H1 (cell line): Measurements from ENCODE around the gene DDX59. TPM values are rescaled to one million over a fixed set of nuclear protein-coding genes. Genes with fewer than 3 reads are reported as not detected.

Experiments used
- CTCF ChIA-PET: fragments of 300-600 bp; sonication (Branson Sonifier 250); formaldehyde crosslinking; loops from one replicate; lab custom pipeline; 2021; ENCODE audit not compliant: partially characterized antibody; lab: Charles Lee
- POLR2A ChIA-PET: fragments of 300-600 bp; sonication (Branson Sonifier 250); formaldehyde crosslinking; loops from one replicate; lab custom pipeline; 2021; ENCODE audit warnings: inconsistent platforms; ENCODE audit not compliant: partially characterized antibody; lab: Charles Lee
- DNase-seq, 2 experiments: peaks; one replicate each; pipeline versions ENCODE4 v3.0.0 to v3.0.0-alpha.2; 2010 to 2022; ENCODE audit warnings: low spot score in 2 of 2, low read depth in 1 of 2, mixed read lengths in 1 of 2
- FAIRE-seq: peaks from 2 replicates; lab custom pipeline; 2011; peaks lifted over from hg19 to GRCh38; lab: Jason Lieb, UNC
- H2AFZ ChIP-seq: 2 replicates; pipeline ENCODE4 v1.8.1; 2012; ENCODE audit warnings: low read length, inconsistent platforms
- H2AK5ac ChIP-seq: 2 replicates; pipeline ENCODE4 v1.6.1; 2013; ENCODE audit warnings: low read depth, low read length
- H2BK120ac ChIP-seq: replicated peaks from 2 replicates; pipeline ENCODE3; 2013; ENCODE audit warnings: low read depth, low read length, inconsistent platforms
- H2BK12ac ChIP-seq: 2 replicates; pipeline ENCODE4 v1.6.1; 2013; ENCODE audit warnings: low read depth, low read length
- H2BK15ac ChIP-seq: 2 replicates; pipeline ENCODE4 v1.6.1; 2013; ENCODE audit warnings: low read length
- H2BK20ac ChIP-seq: 2 replicates; pipeline ENCODE4 v1.6.1; 2013; ENCODE audit warnings: low read length
- H2BK5ac ChIP-seq: 2 replicates; pipeline ENCODE4 v1.6.1; 2013; ENCODE audit warnings: low read depth, low read length
- H3K14ac ChIP-seq: 2 replicates; pipeline ENCODE4 v1.6.1; 2013; ENCODE audit warnings: inconsistent platforms; ENCODE audit not compliant: insufficient read length
- H3K18ac ChIP-seq: 2 replicates; pipeline ENCODE4 v1.6.1; 2013; ENCODE audit warnings: low read length; ENCODE audit errors: extremely low read depth
- H3K23ac ChIP-seq: 2 replicates; pipeline ENCODE4 v1.6.1; 2013; ENCODE audit warnings: inconsistent platforms; ENCODE audit not compliant: insufficient read length
- H3K23me2 ChIP-seq: 2 replicates; pipeline ENCODE4 v1.6.1; 2013; ENCODE audit warnings: low read depth, low read length
- H3K27ac ChIP-seq: 2 replicates; pipeline ENCODE4 v1.6.1; 2011; ENCODE audit warnings: low read depth, low read length, inconsistent platforms
- H3K27me3 ChIP-seq, 4 experiments: replicated peaks in 1 of 4; 1 replicate in 1 of 4; 2 replicates in 3 of 4; pipeline versions ENCODE4 v1.6.1 to v1.8.1; 2011 to 2013; ENCODE audit warnings: low read length in 3 of 4, mild to moderate bottlenecking in 3 of 4, inconsistent platforms in 2 of 4, mixed read lengths in 2 of 4, moderate library complexity in 1 of 4; ENCODE audit not compliant: control insufficient read depth in 3 of 4, insufficient read depth in 3 of 4; ENCODE audit errors: extremely low read depth in 1 of 4
- H3K36me3 ChIP-seq, 4 experiments: 2 replicates each; pipeline versions ENCODE4 v1.6.1 to v1.8.1; 2011 to 2013; ENCODE audit warnings: mild to moderate bottlenecking in 4 of 4, low read length in 3 of 4, moderate library complexity in 2 of 4, control low read depth in 1 of 4, inconsistent platforms in 1 of 4; ENCODE audit not compliant: insufficient read depth in 4 of 4, control insufficient read depth in 2 of 4
- H3K4ac ChIP-seq: replicated peaks from 2 replicates; pipeline ENCODE3; 2013; ENCODE audit warnings: low read length, low read depth, mixed read lengths, inconsistent platforms; ENCODE audit not compliant: insufficient read length
- H3K4me1 ChIP-seq, 4 experiments: replicated peaks in 1 of 4; 1 replicate in 1 of 4; 2 replicates in 3 of 4; pipeline versions ENCODE4 v1.6.1 to v1.8.1; 2011 to 2013; ENCODE audit warnings: low read length in 3 of 4, inconsistent platforms in 2 of 4, mixed read lengths in 1 of 4; ENCODE audit not compliant: insufficient read depth in 4 of 4, control insufficient read depth in 3 of 4
- H3K4me2 ChIP-seq, 2 experiments: 2 replicates each; pipeline versions ENCODE4 v1.6.1 to v1.8.1; 2011 to 2013; ENCODE audit warnings: low read depth in 2 of 2, low read length in 2 of 2, control low read depth in 1 of 2, inconsistent platforms in 1 of 2, mild to moderate bottlenecking in 1 of 2; ENCODE audit not compliant: insufficient read depth in 1 of 2
- H3K4me3 ChIP-seq, 4 experiments: fragments of 200-600, 300-600 bp in 1 of 4; sonication (generic), shearing (Covaris generic), sonication (Bioruptor Twin) in 1 of 4; 2 replicates each; pipeline versions ENCODE4 v1.5.1 to v1.8.1; 2011 to 2016; ENCODE audit warnings: low read length in 4 of 4, low read depth in 3 of 4, control low read depth in 2 of 4, inconsistent platforms in 2 of 4, mild to moderate bottlenecking in 2 of 4, mixed read lengths in 1 of 4, moderate library complexity in 1 of 4; ENCODE audit not compliant: insufficient read depth in 2 of 4; ENCODE audit errors: extremely low read depth in 1 of 4
- H3K56ac ChIP-seq: replicated peaks from 2 replicates; pipeline ENCODE3; 2013; ENCODE audit warnings: low read depth, mild to moderate bottlenecking, mixed read lengths, low read length, inconsistent platforms; ENCODE audit not compliant: insufficient read length
- H3K79me1 ChIP-seq: 2 replicates; pipeline ENCODE4 v1.6.1; 2013; ENCODE audit warnings: low read depth, low read length, control low read depth
- H3K79me2 ChIP-seq, 2 experiments: 2 replicates each; pipeline versions ENCODE4 v1.6.1 to v1.8.1; 2012 to 2013; ENCODE audit warnings: low read length in 2 of 2, mild to moderate bottlenecking in 2 of 2, inconsistent platforms in 1 of 2; ENCODE audit not compliant: insufficient read depth in 2 of 2, control insufficient read depth in 1 of 2
- H3K9ac ChIP-seq, 4 experiments: replicated peaks in 1 of 4; 1 replicate in 1 of 4; 2 replicates in 3 of 4; pipeline versions ENCODE4 v1.6.1 to v1.8.1; 2011 to 2013; ENCODE audit warnings: low read depth in 3 of 4, low read length in 3 of 4, control low read depth in 2 of 4, mild to moderate bottlenecking in 2 of 4, moderate library complexity in 2 of 4, inconsistent platforms in 1 of 4; ENCODE audit errors: extremely low read depth in 1 of 4
- H3K9me3 ChIP-seq, 2 experiments: 2 replicates each; pipeline versions ENCODE4 v1.6.1 to v1.8.1; 2012 to 2013; ENCODE audit warnings: mild to moderate bottlenecking in 2 of 2, moderate library complexity in 2 of 2, control low read depth in 1 of 2, inconsistent platforms in 1 of 2, low read depth in 1 of 2, low read length in 1 of 2, mixed read lengths in 1 of 2; ENCODE audit not compliant: insufficient read depth in 2 of 2
- H4K20me1 ChIP-seq, 2 experiments: replicated peaks in 1 of 2; 2 replicates each; pipeline versions ENCODE3 to v1.8.1; 2011 to 2013; ENCODE audit warnings: inconsistent platforms in 2 of 2, low read length in 2 of 2, mild to moderate bottlenecking in 1 of 2; ENCODE audit not compliant: insufficient read depth in 2 of 2, control insufficient read depth in 1 of 2
- H4K5ac ChIP-seq: 2 replicates; pipeline ENCODE4 v1.6.1; 2013; ENCODE audit warnings: low read length, low read depth, mixed read lengths, inconsistent platforms; ENCODE audit not compliant: insufficient read length
- H4K8ac ChIP-seq: 2 replicates; pipeline ENCODE4 v1.8.0; 2013; ENCODE audit warnings: mild to moderate bottlenecking, moderate library complexity, low read length, inconsistent platforms; ENCODE audit not compliant: insufficient read depth; ENCODE audit errors: extremely low read depth
- H4K91ac ChIP-seq: replicated peaks from 2 replicates; pipeline ENCODE3; 2013; ENCODE audit warnings: low read length, mixed read lengths, inconsistent platforms; ENCODE audit not compliant: insufficient read length
- HDAC2 ChIP-seq, 2 experiments: fragments of 300-600 bp in 1 of 2; sonication (generic) in 1 of 2; IDR thresholded peaks; 2 replicates each; pipeline ENCODE4 v1.6.1; 2011 to 2012; ENCODE audit warnings: low read depth in 2 of 2, low read length in 2 of 2, mild to moderate bottlenecking in 2 of 2, moderate library complexity in 2 of 2, borderline replicate concordance in 1 of 2, inconsistent platforms in 1 of 2
- POLR2AphosphoS5 ChIP-seq: IDR thresholded peaks from 2 replicates; pipeline ENCODE4 v1.6.1; 2011; ENCODE audit warnings: low read depth, low read length
- RAD21 ChIP-seq, 2 experiments: IDR thresholded peaks in 1 of 2; conservative IDR thresholded peaks in 1 of 2; 2 replicates each; pipeline ENCODE4 v1.6.1; 2011; ENCODE audit warnings: low read depth in 2 of 2, low read length in 2 of 2, improper control_type of control experiment in 1 of 2, inconsistent platforms in 1 of 2, mild to moderate bottlenecking in 1 of 2, moderate library complexity in 1 of 2
- RFX5 ChIP-seq: IDR thresholded peaks from 2 replicates; pipeline ENCODE4 v1.6.1; 2011; ENCODE audit warnings: low read depth, low read length, improper control_type of control experiment, borderline replicate concordance
- TCF12 ChIP-seq: IDR thresholded peaks from 2 replicates; pipeline ENCODE4 v1.6.1; 2011; ENCODE audit warnings: low read depth, mild to moderate bottlenecking, low read length
- ZNF274 ChIP-seq: IDR thresholded peaks from 2 replicates; pipeline ENCODE4 v1.7.0; 2012; ENCODE audit warnings: low read length, borderline replicate concordance; ENCODE audit errors: extremely low read depth
- WGBS, 2 experiments: shearing (Covaris generic) in 1 of 2; methylation state at CpG; one replicate each; pipeline versions ENCODE4 v1.1.6 to v1.1.7; 2013 to 2015; ENCODE audit warnings: low lambda C conversion rate in 2 of 2, mixed read lengths in 2 of 2, inconsistent platforms in 1 of 2, low coverage in 1 of 2, missing lambda C conversion rate in 1 of 2; ENCODE audit not compliant: insufficient replicate concordance in 2 of 2, insufficient coverage in 1 of 2, insufficient read length in 1 of 2; ENCODE audit errors: extremely low coverage in 1 of 2, missing lambda C conversion rate in 1 of 2; 5-methylcytosine and 5-hydroxymethylcytosine counted together
- polyA plus RNA-seq, 7 experiments: library from polyadenylated mRNA; depleted of rRNA in 3 of 7; stranded (reverse) in 5 of 7; unstranded in 2 of 7; fragments of >200 nt in 5 of 7; fragments of 200-250 nt in 2 of 7; gene quantifications; 1 replicate in 5 of 7; 2 replicates in 1 of 7; 4 replicates in 1 of 7; pipeline versions ENCODE4 v1.2.1 to v1.2.3, GENCODE V29; 2011 to 2013; ENCODE audit warnings: missing spikeins in 2 of 7, mixed read lengths in 2 of 7
- total RNA-seq: library from RNA; stranded (reverse); fragmentation: NEBNext Ultra II Directional; extraction: Animal tissue kit (Norgen Biotek cat#: 25700); gene quantifications from 2 replicates; pipeline ENCODE4 v1.2.1, GENCODE V29; 2021
- TF ChIP-seq, protein P1 (sequence below), 3 experiments: IDR thresholded peaks; 1 replicate in 2 of 3; 2 replicates in 1 of 3; pipeline versions ENCODE4 v1.5.1 to v1.6.1; 2011; ENCODE audit warnings: low read length in 3 of 3, mild to moderate bottlenecking in 3 of 3, inconsistent platforms in 2 of 3, low read depth in 1 of 3, moderate library complexity in 1 of 3; ENCODE audit not compliant: insufficient read depth in 1 of 3; ENCODE audit errors: control extremely low read depth in 1 of 3

Gene DDX59
- total and polyA plus RNA-seq, 2 of the 8 experiments (the other 6 are each of a cell fraction or from before 2014, with no cell fraction given), result 8.3 to 19.4 TPM

DNA sequence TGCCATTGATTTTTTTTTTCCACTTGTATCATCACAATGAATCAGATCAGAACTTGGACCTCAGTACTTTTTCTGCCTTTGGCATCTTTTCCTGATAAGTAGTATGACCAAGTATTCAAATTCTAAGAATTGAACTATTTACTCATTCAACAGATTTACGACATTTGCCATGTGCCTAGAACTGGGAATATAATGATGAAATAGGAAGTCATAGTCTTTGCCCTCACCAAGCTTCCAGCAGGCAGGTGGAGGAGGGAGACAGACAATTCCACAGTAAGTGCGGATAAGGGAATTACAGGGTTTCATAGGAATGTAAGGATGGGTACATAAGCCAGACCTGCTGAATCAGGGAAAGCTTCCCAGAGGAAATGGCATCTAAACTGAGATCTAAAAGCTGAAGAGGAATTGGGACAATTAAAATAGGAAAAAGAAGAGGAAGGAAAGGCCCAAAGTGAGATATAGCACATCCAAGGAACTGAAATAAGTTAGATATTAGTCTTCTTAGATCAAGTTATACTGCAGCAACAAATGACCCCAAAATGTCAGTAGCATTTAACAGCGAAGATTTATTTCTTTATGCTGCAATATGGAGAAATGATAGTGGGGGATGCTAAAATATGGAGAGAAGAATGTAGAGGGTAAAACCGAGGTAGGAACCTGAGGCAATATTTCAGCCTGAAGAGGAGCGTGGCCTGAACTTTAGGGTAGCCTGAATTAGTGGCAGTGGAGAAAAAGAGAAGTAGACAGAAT lies 5.3 kb upstream of the DDX59 start:
- H3K18ac ChIP-seq, result no peak overlapping the region
- no peak overlapping the region for H3K4me2 ChIP-seq
- no peak overlapping the region for H3K9ac ChIP-seq
- ChIA-PET CTCF (interaction anchor here (0.5 kb wide), 1 partner anchor 1036 kb away, joined by 3 read pairs; no protein-coding TSS in a partner anchor), POLR2A (interaction anchor here (0.6 to 0.8 kb wide), 2 partner anchors 32 to 152 kb away, joined by 3 read pairs; no protein-coding TSS in a partner anchor)
- no peaks in the 10 kb centered on the region for H3K36me3 ChIP-seq
- no peak overlapping the region for H2AK5ac ChIP-seq
- DNase-seq (no peak), FAIRE-seq (no peak)
- 91% methylated on average over 5 of the region's 5 CpGs; no CpG with 5 or more reads in 1 of the 2 experiments for WGBS, 2 experiments
- H4K5ac ChIP-seq, result no peak overlapping the region
- H3K9me3 ChIP-seq, result no peaks in the 10 kb centered on the region
- H3K4me1 ChIP-seq, result no peaks in the 10 kb centered on the region; a peak in 1 of 7 replicates
- H3K4me3 ChIP-seq, result no peak overlapping the region
- no peak overlapping the region for H3K14ac ChIP-seq
- no peak overlapping the region for H3K4ac ChIP-seq
- no peak overlapping the region for H3K27ac ChIP-seq
- H3K79me2 ChIP-seq, result no peaks in the 10 kb centered on the region
- no peaks in the 10 kb centered on the region for H3K27me3 ChIP-seq
- no peaks in the 10 kb centered on the region for H3K79me1 ChIP-seq
- no peak overlapping the region for H2BK20ac ChIP-seq
- H4K91ac ChIP-seq, result no peak overlapping the region
- peaks cover 3% of the 10 kb centered on the region; the same call in 1 of the 2 replicates for H3K23me2 ChIP-seq
- H2BK12ac ChIP-seq, result no peak overlapping the region
- H2BK5ac ChIP-seq, result no peak overlapping the region
- H2AFZ ChIP-seq, result no peak overlapping the region
- no peak overlapping the region for H3K56ac ChIP-seq
- H4K20me1 ChIP-seq, result no peaks in the 10 kb centered on the region
- no peak overlapping the region for H4K8ac ChIP-seq
- no peak overlapping the region for H2BK120ac ChIP-seq
- H2BK15ac ChIP-seq, result no peak overlapping the region
- H3K23ac ChIP-seq, result no peak overlapping the region
- no peak for TF ChIP-seq RFX5
- TF ChIP-seq POLR2AphosphoS5, result no peak
- no peak for TF ChIP-seq TCF12
- no peak for TF ChIP-seq ZNF274
- TF ChIP-seq, protein P1, sequence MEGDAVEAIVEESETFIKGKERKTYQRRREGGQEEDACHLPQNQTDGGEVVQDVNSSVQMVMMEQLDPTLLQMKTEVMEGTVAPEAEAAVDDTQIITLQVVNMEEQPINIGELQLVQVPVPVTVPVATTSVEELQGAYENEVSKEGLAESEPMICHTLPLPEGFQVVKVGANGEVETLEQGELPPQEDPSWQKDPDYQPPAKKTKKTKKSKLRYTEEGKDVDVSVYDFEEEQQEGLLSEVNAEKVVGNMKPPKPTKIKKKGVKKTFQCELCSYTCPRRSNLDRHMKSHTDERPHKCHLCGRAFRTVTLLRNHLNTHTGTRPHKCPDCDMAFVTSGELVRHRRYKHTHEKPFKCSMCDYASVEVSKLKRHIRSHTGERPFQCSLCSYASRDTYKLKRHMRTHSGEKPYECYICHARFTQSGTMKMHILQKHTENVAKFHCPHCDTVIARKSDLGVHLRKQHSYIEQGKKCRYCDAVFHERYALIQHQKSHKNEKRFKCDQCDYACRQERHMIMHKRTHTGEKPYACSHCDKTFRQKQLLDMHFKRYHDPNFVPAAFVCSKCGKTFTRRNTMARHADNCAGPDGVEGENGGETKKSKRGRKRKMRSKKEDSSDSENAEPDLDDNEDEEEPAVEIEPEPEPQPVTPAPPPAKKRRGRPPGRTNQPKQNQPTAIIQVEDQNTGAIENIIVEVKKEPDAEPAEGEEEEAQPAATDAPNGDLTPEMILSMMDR (IDR thresholded peaks at IDR 0.05; ENCODE audit: control extremely low read depth in 1 of 3, insufficient read depth in 1 of 3, low read depth in 1 of 3, low read length in 3 of 3), result no peak
- no peak for TF ChIP-seq RAD21 (IDR thresholded peaks at IDR 0.05 in 1 of 2, conservative IDR thresholded peaks at IDR 0.05 in 1 of 2; ENCODE audit: low read depth in 2 of 2, low read length in 2 of 2)
- TF ChIP-seq HDAC2 (IDR thresholded peaks at IDR 0.05; ENCODE audit: borderline replicate concordance in 1 of 2, low read depth in 2 of 2, low read length in 2 of 2), result no peak
